ENCODE data around the gene FGD2.

- no peak for TF ChIP-seq CTCF (IDR thresholded peaks at IDR 0.05 in 8 of 11, conservative IDR thresholded peaks at IDR 0.05 in 3 of 11)
- TF ChIP-seq POLR2A (IDR thresholded peaks at IDR 0.05): peak in 1 of 3 donors; percentile 36
- TF ChIP-seq POLR2AphosphoS5 (IDR thresholded peaks at IDR 0.05): peak; percentile 65 to 88 (median 84)
Measured at GRCh38 chr6:37005061-37005810, at the start of gene FGD2.
